ENCODE results near the gene BASP1.
A peak's percentile ranks its signal among the peaks of the same experiment; 100 is the strongest.
"Not testable (repeated sequence)": the region's sequence is repeated elsewhere in the genome, so short reads cannot be mapped to it uniquely, and the experiment has no call there.

The BASP1 gene

DNA sequence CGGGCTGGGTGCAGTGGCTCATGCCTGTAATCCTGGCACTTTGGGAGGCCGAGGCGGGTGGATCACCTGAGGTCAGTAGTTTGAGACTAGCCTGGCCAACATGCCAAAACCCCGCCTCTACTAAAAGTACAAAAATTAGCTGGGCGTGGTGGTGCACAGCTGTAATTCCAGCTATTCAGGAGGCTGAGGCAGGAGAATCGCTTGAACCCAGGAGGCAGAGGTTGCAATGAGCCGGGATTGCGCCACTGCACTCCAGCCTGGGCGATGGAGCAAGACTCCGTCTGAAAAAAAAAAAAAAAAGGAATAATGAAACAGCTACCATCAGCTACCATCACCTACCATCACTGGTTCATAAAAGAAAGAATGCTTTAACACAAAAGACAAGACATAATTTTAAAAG is 25.9 kb upstream of the BASP1 start:
- not testable (repeated sequence) for DNase-seq (ENCODE audit: low spot score)

DNA sequence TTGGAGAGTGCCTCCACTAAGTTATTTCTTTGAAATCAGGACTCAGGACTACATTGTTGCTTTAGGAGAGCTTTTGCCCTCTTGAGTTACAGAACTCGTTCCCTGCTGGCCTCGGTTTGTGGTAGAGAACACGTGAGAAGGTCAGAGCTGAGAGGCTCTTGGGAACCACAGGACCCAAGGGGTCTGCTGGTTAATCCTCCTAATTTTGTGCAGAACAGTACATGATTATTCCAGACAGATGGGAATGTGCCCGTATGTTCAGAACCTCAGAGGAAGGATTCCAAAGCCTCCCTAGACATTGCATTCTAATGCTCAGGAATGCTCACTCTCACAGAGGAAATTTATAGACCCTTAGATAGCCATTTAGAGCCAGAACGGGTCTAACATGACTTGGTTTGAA is 25.2 kb upstream of the BASP1 start:
- no peak for DNase-seq (ENCODE audit: low spot score)

DNA sequence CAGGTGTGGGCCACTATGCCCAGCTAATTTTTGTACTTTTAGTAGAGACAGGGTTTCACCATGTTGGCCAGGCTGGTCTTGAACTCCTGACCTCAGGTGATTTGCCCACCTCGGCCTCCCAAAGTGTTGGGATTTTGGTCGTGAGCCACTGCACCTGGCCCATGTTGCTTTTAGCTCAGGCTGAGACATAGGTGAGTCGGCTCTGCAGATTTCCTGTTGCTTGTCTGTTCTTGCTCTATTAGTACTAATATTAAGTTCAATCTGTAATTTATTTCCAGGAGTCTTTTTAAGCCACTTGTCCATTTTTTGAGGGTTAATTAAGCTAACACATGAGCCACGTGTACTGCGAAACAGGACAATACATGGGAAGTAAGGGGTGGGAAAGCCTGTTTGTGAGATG is 21.4 kb upstream of the BASP1 start:
- no peak for DNase-seq (ENCODE audit: low spot score)

DNA sequence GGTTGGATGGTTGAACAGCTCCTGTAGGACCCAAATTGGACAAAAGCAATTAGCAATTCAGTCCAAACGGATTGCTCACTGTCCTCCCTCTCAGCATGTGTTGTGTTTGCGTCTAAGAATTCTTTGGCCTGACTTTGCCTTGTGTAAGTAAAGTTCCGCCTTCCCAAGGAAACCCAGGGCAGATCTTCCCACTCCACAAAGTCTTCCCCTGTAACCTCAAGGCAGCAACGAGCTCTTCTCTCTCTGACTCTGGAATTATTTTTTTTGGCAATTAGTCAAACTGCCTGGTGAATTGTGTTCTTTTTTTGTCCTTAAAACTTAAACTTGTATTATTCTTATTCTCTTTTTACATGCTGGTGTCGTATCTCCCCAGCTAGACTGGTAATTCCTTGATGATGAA is 20.7 kb upstream of the BASP1 start:
- DNase-seq (ENCODE audit: low spot score), result no peak

DNA sequence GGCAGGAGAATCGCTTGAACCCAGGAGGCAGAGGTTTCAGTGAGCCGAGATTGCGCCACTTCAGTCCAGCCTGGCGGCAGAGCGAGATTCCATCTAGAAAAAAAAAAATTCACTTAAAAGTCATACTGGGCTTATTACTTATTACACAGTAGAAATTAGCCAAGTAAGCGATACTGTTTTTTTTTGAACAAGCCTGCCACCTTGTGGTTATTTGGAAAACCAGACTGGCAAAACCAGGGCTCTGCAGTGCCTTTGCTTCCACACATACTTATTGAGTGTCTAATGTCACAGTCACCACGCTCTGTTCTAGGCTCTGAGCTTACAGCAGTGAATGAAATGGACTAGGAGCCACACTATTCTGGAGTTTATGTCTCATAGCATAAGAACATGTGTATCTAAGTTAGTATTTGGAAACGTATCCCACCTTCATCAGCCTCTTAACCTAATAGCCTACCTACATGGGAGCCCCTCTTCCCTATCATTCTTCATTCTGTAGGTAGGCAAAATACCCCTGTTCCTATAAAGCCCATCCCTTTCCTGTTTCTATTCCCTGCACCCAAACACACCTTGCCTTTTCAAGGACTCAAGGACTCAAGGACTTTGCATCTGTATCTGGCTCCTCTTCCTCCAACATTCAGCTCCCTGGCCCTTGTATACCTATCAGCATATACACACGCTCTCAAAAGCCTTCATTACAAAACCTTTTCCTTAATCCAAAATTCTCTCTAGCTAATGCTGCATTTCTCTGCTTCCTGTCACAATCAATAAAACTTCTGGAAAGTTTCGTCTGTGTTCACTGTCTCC is 13.9 kb upstream of the BASP1 start:
- DNase-seq (ENCODE audit: low spot score), result peak; percentile 29

DNA sequence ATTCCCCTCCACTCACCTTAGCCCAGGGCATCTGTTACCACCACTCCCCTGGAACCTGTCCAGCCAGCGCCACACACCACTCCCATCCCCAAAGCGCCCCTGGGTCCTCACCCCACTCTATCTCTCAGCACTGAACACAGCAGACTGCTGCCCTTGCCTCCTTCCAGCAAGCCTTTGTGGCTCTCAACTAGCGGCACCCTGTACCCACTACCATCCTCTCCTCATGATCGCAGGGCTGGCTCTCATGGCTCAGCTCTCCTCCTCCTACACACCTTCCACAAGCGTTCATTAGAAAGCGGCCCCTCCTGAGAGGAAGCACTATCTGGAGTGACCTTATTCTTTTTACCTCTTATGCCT is 13.3 kb upstream of the BASP1 start:
- DNase-seq (ENCODE audit: low spot score), result no peak

DNA sequence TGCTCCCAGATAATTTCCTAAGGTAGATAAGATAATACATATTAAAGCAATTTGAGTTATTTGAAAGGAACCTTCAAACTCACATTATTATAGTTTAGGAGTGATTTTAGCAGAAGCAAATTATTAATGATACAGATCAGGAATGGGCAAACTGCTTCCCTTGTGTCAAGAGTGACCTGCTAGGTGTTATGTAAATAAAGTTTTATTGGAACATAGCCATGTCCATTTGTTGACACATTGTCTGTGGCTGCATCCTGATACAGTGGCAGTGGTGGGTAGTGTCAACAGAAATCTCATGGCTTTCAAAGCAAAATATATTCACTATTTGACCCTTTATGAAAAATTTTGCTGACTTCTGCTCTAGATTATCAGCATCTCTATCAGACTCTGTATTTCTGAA is 11.4 kb upstream of the BASP1 start:
- DNase-seq (ENCODE audit: low spot score), result no peak

DNA sequence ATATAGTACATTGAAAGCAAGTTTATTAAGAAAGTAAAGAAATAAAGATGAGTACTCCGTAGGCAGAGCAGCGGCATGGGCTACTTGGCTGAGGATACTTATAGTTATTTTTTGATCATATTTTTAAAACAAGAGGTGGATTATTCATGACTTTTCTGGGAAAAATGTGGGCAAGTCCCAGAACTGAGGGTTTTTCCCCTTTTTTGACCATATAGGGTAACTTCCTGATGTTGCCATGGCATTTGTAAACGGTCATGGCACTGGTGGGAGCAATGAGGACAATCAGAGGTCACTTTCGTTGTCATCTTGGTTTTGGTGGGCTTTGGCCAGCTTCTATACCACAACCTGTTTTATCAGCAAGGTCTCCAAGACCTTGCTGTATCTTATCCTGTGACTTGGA is 5.2 kb upstream of the BASP1 start:
- no peak for DNase-seq (ENCODE audit: low spot score)

DNA sequence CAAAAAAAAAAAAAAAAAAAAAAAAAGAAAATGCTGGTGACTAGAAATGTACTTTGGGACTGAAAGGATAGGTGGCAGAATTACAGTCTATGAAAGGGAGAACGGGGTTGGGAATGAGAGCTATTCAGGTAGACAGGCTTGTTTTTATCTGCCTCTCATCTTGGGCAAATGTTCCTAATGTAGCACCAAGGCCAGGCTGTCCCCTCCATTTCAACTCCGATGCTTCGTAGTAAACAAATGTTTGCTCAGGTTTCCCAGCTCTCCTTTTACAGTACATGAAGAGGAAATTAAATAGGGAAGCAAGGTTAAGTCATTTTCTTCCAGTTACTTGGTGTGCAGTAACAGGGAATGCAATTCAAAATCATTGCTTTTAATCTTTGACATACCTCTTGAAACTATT is 4.4 kb upstream of the BASP1 start:
- DNase-seq (ENCODE audit: low spot score), result no peak

DNA sequence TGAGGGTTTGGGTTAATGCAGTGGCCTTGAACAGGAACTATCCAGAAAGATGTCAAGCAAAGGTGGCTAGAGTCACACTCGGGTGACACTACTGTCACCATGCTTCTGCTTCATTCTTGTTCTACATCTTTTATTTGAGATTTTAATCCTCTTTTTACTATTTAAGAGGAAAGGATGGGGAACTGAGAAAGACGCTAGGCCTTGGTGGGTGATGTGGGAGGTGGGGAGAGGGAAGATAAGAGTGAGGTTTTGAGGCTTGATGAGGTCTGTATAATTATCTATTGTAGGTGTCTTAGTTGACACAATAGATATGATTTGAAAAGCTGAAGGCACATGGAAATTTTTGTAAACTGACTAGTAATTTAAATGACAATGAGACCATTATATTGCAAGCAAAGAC is 3.5 kb upstream of the BASP1 start:
- no peak for DNase-seq (ENCODE audit: low spot score)

DNA sequence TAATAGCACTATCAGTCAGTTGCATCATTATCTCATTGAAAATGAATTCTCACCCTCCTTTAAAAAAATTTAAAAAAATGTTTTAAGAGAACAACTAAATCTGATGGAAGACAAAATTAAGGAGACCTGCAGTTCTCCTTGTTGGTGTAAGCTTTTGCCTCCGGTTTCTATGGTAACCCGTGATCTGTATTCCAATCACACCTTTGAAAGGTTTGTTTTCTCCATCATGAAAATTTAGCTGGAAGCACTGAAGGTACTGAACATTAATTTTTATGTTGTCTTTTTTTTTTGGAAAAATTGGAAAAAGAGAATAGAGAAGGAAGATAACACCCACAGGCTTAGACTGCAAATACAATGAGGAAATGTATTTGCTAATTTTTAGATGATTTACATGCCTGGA is 2.5 kb upstream of the BASP1 start:
- DNase-seq (ENCODE audit: low spot score), result no peak

DNA sequence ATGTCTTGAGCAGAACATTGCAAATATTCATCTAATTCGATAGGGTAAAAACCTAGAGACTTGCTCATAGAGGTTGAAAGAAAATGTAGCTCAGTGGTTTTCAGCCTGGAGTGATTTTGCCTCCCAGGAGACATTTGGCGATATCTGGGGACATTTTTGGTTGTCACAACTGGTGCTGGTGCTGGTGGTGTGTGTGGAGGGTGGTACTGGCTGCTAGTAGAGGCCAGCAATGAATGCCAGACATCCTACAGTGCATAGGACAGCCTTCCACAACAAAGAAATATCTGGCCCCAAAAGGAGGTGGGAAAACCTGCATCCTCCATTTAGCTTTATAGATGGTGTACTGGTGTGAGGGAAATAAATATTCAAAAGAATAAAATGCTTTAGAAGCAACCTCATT is 2.1 kb upstream of the BASP1 start:
- DNase-seq (ENCODE audit: low spot score), result no peak

DNA sequence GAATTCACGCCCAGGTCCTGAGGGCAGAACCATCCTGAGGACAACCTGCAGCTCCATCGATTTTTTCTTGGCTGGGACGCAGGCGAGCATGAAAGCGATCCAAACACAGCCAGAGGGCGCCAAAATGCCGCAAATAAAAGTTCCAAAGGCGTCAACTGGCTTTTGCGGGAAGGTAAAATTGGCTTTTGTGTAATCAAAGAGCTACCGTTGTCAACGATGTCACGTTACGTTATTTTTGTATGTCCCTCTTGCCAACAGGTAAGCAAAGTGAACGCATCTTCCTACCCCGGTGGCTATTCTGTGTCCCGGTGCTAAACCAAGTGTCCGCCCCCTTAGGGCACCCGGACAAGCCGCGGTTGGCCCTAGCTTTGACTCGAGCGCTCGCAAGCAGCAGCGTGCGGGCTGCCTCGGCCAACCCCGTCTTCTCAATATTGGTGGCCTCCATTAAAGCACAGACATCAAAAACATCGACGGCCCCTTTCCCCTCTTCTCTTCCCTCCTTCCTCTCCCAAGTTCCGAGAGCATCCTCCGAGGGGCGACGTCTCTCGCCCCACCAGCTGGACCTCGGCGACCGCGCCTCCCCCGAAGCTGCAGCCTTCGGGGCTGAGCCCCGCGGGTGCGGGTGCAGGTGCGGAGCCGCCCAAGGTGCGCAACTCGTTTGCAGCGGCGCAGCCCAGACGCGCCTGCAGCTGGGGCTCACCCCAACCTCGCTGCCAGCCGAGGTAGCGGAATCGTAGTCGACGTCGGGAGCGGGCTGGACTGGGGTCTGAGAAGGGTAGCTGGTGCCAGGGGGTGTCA is 1.1 kb upstream of the BASP1 start:
- DNase-seq (ENCODE audit: low spot score), result peak; percentile 60

DNA sequence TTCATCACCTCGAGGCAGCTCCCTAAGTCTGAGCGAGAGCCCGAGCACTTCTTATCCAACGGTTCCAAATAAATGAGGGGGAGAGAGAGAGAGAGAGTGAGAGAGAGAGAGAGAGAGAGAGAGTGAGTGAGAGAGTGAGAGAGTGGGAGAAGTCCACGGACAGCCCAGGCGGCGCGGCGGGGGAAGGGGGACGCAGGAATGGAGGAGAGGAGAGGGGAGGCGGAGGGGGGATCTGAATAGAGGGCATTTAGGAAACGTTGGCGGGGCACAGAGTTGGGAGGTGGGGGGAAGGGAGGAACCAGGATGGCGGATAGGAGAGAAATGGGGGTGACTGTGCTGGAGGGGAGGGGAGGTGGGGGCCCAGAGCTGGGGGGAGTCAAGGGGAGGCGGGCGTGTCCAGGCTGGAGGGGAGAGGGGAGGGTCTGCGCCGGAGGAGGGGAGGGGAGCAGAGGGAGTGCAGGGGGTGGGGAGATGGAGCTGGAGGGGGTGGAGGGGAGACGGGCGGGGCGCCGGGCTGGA is 398 bp upstream of the BASP1 start:
- DNase-seq (ENCODE audit: low spot score), result no peak

DNA sequence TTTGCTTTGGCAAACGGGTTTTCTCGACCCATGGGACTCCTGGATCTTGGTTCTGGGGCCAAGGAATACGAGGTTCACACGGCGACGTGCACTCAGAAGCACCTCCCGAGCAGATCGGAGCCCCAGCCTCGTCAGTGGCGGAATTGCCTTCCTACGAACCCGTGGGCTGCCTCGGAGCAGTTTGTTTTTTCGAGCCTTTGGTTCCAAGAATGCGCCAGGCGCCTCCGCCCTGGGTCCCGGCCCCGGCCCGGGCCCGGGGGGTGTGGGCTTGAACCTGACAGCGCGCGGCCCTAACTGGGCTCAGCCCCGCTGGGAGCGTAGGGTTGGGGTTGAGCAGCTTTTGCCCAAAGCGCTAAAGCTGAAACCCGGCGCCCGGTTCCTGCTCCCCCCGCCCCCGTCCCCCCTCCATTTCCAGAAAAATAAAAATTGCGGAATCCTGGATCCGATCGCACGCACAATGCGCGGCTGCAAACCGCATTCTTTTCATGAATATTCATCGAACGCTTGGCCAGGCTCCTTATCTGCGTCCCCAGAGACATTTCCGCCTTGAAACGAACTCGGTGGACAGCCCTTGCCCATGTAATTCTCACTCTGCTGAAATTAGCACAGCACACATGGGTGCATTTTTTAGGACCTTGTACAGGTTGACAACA is 1.0 kb downstream of the BASP1 start:
- no peak for DNase-seq (ENCODE audit: low spot score)

DNA sequence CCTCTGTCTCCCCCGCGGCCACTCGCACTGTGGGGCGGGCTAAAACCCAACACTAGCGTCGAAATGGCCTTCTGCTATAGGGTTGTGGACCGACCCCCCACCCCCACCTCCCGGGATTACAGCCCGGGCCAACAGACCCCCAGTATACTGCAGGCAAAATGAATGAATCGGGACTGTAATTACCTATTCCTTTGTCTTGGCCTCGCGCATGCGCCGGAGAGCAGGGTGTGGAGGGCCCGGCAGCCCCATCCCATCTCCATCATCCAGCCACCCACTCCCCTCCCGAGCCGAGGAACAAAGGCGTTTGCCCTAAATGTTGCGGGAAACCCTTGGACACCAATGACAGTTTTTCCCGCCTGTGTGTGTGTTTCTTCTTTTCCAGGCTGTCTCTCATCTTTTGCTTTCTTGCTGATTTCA is 1.6 kb downstream of the BASP1 start:
- no peak for DNase-seq (ENCODE audit: low spot score)

DNA sequence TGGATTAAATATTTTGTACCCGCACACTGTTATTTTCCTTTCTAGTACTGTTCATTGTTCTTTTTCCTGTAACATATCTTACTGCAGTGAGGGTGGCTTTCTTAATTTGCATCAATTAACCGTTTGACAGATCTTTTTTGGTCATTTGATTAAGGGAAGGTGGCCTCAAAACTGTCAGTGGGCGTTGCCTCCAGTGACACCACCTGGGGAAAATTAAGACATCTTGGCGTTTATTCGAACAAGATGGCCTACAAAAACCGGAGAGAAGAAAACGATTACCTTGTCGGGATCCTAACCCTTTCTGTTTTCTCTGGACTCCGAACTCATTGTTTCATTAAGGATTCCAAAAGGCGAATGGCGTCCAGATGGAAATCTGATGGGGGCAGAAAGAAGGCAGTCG is 2.0 kb downstream of the BASP1 start:
- DNase-seq (ENCODE audit: low spot score), result no peak

DNA sequence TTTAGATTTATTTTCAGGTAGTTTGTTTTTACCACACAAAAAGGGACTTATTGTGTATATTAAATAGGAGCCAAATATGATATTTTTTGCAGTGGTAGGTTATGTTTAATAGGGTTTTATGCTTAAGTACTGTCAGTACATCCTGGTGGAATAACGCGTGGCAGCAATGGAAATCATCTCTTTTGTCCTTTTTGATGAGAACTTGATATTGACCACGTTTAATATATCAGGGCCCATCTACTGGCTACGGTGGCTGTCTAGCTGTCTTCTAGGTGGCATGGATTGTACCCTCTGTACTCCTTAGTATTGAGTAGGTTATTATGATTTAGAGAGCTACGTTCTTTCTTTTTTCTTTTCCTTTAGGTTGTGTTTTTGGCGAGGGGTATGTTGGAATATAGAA is 2.6 kb downstream of the BASP1 start:
- no peak for DNase-seq (ENCODE audit: low spot score)

DNA sequence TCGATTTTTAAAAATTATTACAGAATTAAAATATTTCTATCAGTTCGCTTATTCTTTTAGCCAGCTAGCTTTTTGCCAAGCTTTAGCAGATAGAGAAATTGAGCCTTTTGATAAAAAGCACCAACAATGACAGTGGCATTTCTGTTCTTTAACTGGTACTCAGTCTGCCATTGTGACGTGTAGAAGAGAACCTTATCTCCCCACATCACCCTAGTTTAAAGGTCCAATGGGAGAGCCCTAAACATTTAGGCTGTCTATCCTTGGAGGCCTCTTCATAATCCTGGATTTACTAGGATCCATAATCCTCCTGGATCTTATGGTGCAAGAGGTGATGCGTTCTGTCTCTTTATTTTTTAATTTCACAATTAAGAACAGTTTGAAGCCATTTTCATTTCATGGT is 3.0 kb downstream of the BASP1 start:
- no peak for DNase-seq (ENCODE audit: low spot score)

DNA sequence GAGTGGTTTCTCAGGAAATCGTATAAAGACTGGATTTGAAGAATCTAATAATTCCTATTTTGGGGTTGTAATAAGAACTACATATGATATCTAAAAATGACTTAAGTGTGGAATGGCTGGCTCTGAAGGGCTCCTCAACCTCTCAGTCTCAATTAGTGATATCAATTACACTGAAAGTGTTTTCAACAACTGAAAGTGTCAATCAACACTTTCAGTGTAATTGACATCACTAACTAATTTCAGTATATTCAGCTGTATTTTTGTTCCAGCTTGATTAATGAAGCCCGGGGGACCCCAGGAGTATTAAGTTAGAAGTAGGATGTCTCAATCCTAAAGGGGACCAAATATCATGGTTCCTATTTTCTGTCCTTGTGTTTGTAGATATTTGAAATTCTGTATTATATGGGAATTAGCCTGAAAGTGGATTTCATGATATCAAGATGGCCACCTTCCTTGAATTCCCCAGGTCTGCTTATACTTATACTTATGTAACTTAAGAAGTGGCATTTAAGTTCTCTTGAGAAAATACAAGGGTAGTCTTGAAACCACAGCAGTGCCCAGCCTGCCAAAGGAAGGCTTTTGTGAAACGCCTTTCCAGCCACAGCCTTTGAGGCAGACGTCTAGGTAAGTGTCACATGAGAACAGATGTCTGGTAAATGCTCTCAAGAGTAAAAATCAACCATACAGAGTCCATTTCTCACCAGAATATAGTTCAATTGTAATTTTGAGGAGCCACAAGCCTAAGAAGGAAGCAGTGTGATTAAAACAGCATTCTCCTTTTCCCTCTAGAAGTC is 4.6 kb downstream of the BASP1 start:
- no peak for DNase-seq (ENCODE audit: low spot score)

DNA sequence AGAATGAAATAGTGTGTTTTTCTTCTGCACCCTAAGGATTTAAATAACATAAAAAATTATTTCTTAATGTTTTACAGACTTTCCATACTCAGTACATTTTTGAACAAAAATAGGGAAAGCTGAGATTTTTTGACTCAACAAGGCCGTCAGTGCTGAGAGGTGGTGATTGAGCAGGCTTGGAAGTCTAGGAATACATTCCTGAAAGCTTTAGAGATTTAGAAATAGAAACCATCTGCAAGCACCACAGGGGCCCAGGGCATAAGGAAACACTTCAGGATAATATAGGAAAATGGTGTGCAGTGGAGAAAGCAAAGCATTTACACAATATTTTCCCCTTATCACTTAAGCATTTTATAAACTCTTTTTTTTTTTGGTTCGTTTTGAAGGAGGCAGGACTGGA is 5.2 kb downstream of the BASP1 start:
- no peak for DNase-seq (ENCODE audit: low spot score)

Data from activated CD4-positive, alpha-beta T cell treated with anti-CD3 and anti-CD28 coated beads, Interleukin-2, Interleukin-4, amounts not matched to agents 100 ng/mL and 50 ng/mL, durations not matched to agents 16 hours and 8 hours (primary cell).